Motor neuron (in vitro differentiated cells): ENCODE results near the gene MZB1. TPM values are rescaled to one million over a fixed set of nuclear protein-coding genes. Genes with fewer than 3 reads are reported as not detected.

Source experiments
- ATAC-seq, 8 experiments: fragments of 200-7000 bp; cut with Tn5 transposase; replicated peaks in 6 of 8; 2 replicates each; pipeline ENCODE4 v1.8.0; 2021; ENCODE audit warnings: mild to moderate bottlenecking in 8 of 8, moderate library complexity in 8 of 8
- H3K27ac ChIP-seq, 2 donors: fragments of 250-450 bp; sonication (Bioruptor Pico); 2 replicates each; pipeline ENCODE4 v1.9.0; 2021; ENCODE audit warnings: antibody characterized with exemption in 2 of 2, mild to moderate bottlenecking in 2 of 2, moderate library complexity in 1 of 2
- H3K4me1 ChIP-seq, 2 donors: fragments of 250-450 bp; sonication (Bioruptor Pico); replicated peaks in 1 of 2; 2 replicates each; pipeline ENCODE4 v1.6.1; 2021; ENCODE audit warnings: antibody characterized with exemption in 2 of 2, mild to moderate bottlenecking in 2 of 2, moderate library complexity in 1 of 2
- H3K4me3 ChIP-seq, 5 donors: fragments of 250-450 bp; sonication (Bioruptor Pico); 2 replicates each; pipeline ENCODE4 v1.9.0; 2021; ENCODE audit warnings: antibody characterized with exemption in 5 of 5, mild to moderate bottlenecking in 5 of 5, moderate library complexity in 4 of 5
- WGBS, 10 experiments: fragments of 450-650 bp; shearing (Covaris generic); methylation state at CpG; one replicate each; pipeline ENCODE4 v1.0.0; 2022; 5-methylcytosine and 5-hydroxymethylcytosine counted together
- in situ Hi-C, 9 experiments: fragments of 400-800 bp; cut with MboI; loops; one replicate each; pipeline ENCODE4 v1.15.0; 2021; ENCODE audit warnings: low sequenced_read_pairs in 9 of 9, low pct_unique_long_range_greater_than_20kb in 2 of 9; ENCODE audit not compliant: unreplicated experiment in 9 of 9
- total RNA-seq, 8 experiments: library from RNA; unstranded; fragments of 300-600 nt; gene quantifications; 2 replicates each; pipeline versions ENCODE4 v1.2.3 to v1.2.4, GENCODE V29; 2022

The MZB1 gene
- total RNA-seq, 8 experiments from 2014 or later = 0.18 to 0.97 (median 0.44) TPM

- in situ Hi-C loops = no loop called here
- Histone ChIP-seq H3K4me3 (no peak overlapping the region), H3K4me1 (peaks cover 8 to 16% of the 10 kb centered on the region in 2 donors), H3K27ac (no peak overlapping the region)
- 0 to 100% (median 100%) methylated on average over 1 of the region's 2 CpGs; no CpG with 5 or more reads in 4 of the 10 experiments for WGBS, 10 experiments
- no peak for ATAC-seq
Measured at GRCh38 chr5:139344177-139344576, 45.5 kb downstream of the MZB1 start.

GRCh38 chr5:139343476-139343875 is 46.2 kb downstream of the MZB1 start:
- Histone ChIP-seq H3K27ac (no peak overlapping the region), H3K4me1 (peaks cover 8 to 16% of the 10 kb centered on the region in 2 donors), H3K4me3 (peak overlapping the region; percentile 94 to 99 (median 95))
- ATAC-seq = no peak
- in situ Hi-C loops = no loop called here
- 20 to 100% (median 84%) methylated on average over 1 to 8 of the region's 9 CpGs for WGBS, 10 experiments

- H3K4me1 ChIP-seq = peaks cover 8 to 16% of the 10 kb centered on the region in 2 donors
- 0% methylated on average over 1 to 10 of the region's 16 CpGs; no CpG with 5 or more reads in 3 of the 10 experiments for WGBS, 10 experiments
- peak overlapping the region; percentile 99 to 100 for H3K27ac ChIP-seq
- no peak for ATAC-seq
- in situ Hi-C loops = no loop called here
- H3K4me3 ChIP-seq = peak overlapping the region; percentile 94 to 99 (median 95)
Measured at GRCh38 chr5:139342423-139342723, 47.3 kb downstream of the MZB1 start.

- WGBS, 10 experiments = 0 to 2% (median 0%) methylated on average over 5 to 34 of the region's 66 CpGs; no CpG with 5 or more reads in 7 of the 10 experiments
- Histone ChIP-seq H3K27ac (peak within 1 kb of the TSS; percentile 99 to 100), H3K4me1 (peaks cover 8 to 16% of the 10 kb centered on the region in 2 donors), H3K4me3 (peak within 1 kb of the TSS; percentile 94 to 99 (median 95))
- in situ Hi-C loops = no loop called here
- peak; percentile 81 to 90 (median 89) for ATAC-seq
Measured at GRCh38 chr5:139341689-139342422, 47.9 kb downstream of the MZB1 start, which contains the start of gene PAIP2. PAIP2 (plus strand) TSS chr5:139341854; CDS start chr5:139363785, 21,931 bp downstream.

GRCh38 chr5:139341187-139341688 is 48.5 kb downstream of the MZB1 start:
- peak overlapping the region; percentile 8 to 100 for H3K27ac ChIP-seq
- in situ Hi-C loops = no loop called here

GRCh38 chr5:139340051-139340450 is 49.7 kb downstream of the MZB1 start:
- in situ Hi-C loops = no loop called here
- no peak for ATAC-seq
- Histone ChIP-seq H3K4me1 (peaks cover 8 to 16% of the 10 kb centered on the region in 2 donors), H3K4me3 (no peak overlapping the region), H3K27ac (no peak overlapping the region)
- 60 to 100% (median 83%) methylated on average over 1 to 2 of the region's 2 CpGs; no CpG with 5 or more reads in 3 of the 10 experiments for WGBS, 10 experiments

More at GRCh38 chr5:139341187-139341688, 48.5 kb downstream of the MZB1 start:
- Histone ChIP-seq H3K4me3 (peak overlapping the region; percentile 94 to 99 (median 95)), H3K4me1 (peaks cover 8 to 16% of the 10 kb centered on the region in 2 donors)
- WGBS, 10 experiments = 3 to 67% (median 10%) methylated on average over 1 to 11 of the region's 17 CpGs; no CpG with 5 or more reads in 3 of the 10 experiments
- no peak for ATAC-seq

Other genes with a start within 250 kb of the MZB1 start
- gene SIL1, start 191.5 kb downstream of the MZB1 start, total RNA-seq = 100 to 1,000 TPM in 2 of 8 experiments, 10 to 100 TPM in 6; 16.4 to 196 (median 54.6) TPM
- 100 to 1,000 TPM; 180 to 596 (median 433) TPM for gene MATR3, start 96.2 kb downstream of the MZB1 start, total RNA-seq
- 100 to 1,000 TPM in 6 of 8 experiments, 10 to 100 TPM in 2; 56.6 to 145 (median 109) TPM for gene PAIP2, start 48.1 kb downstream of the MZB1 start, total RNA-seq
- 1 to 10 TPM in 5 of 8 experiments, under 1 TPM in 3; 0.25 to 4.1 (median 1.1) TPM for gene SLC23A1, start 6.6 kb downstream of the MZB1 start, total RNA-seq
- 1 to 10 TPM in 5 of 8 experiments, under 1 TPM in 3; 0.56 to 3.8 (median 1.3) TPM for gene PROB1, start 5.2 kb upstream of the MZB1 start, total RNA-seq
- gene SPATA24, start 14.2 kb upstream of the MZB1 start, total RNA-seq = 10 to 100 TPM in 5 of 8 experiments, 1 to 10 TPM in 3; 8.3 to 13.2 (median 10.5) TPM
- 10 to 100 TPM in 5 of 8 experiments, 1 to 10 TPM in 3; 4.6 to 26.3 (median 20.5) TPM for gene DNAJC18, start 49.6 kb upstream of the MZB1 start, total RNA-seq
- gene ECSCR, start 72.8 kb upstream of the MZB1 start, total RNA-seq = 1 to 10 TPM in 1 of 8 experiments, not detected in 7; 2.0 TPM
- gene SMIM33, start 81.1 kb upstream of the MZB1 start, total RNA-seq = under 1 TPM in 7 of 8 experiments, not detected in 1; 0.07 to 0.66 (median 0.15) TPM
- 10 to 100 TPM in 4 of 8 experiments, under 1 TPM in 4; 0.16 to 30.3 (median 13.0) TPM for gene STING1, start 92.8 kb upstream of the MZB1 start, total RNA-seq
- 100 to 1,000 TPM in 4 of 8 experiments, 10 to 100 TPM in 4; 66.9 to 164 (median 102) TPM for gene UBE2D2, start 171.4 kb upstream of the MZB1 start, total RNA-seq